ENCODE results near the gene RGL1. TPM values are rescaled to one million over a fixed set of nuclear protein-coding genes. Genes with fewer than 3 reads are reported as not detected.
"Not testable (repeated sequence)": the region's sequence is repeated elsewhere in the genome, so short reads cannot be mapped to it uniquely, and the experiment has no call there.

The RGL1 gene
- total RNA-seq, 1 donor: 24.6 TPM

- DNase-seq (ENCODE audit: insufficient read length, low spot score, missing footprints): no peak
- H3K27me3 ChIP-seq (ENCODE audit: insufficient read depth, low read length): no peaks in the 10 kb centered on the region
Observed at GRCh38 chr1:183760661-183761060, 44.3 kb upstream of the RGL1 start.

GRCh38 chr1:183761871-183762270 is 43.0 kb upstream of the RGL1 start:
- no peak overlapping the region for H3K4me2 ChIP-seq (ENCODE audit: insufficient read depth, low read length)
- H3K36me3 ChIP-seq (ENCODE audit: insufficient read depth, low read length): no peaks in the 10 kb centered on the region
- no peak for TF ChIP-seq CTCF (IDR thresholded peaks at IDR 0.05; ENCODE audit: extremely low read depth, low read depth, low read length)
- H3K9me3 ChIP-seq (ENCODE audit: low read depth, low read length): peaks cover 2% of the 10 kb centered on the region
- no peak overlapping the region for H2AFZ ChIP-seq (ENCODE audit: low read length)
- H3K27ac ChIP-seq (ENCODE audit: low read depth, low read length): no peak overlapping the region
- H3K4me3 ChIP-seq (ENCODE audit: insufficient read depth, low read length): no peak overlapping the region
- no peaks in the 10 kb centered on the region for H3K27me3 ChIP-seq (ENCODE audit: insufficient read depth, low read length)
- H4K20me1 ChIP-seq (ENCODE audit: insufficient read depth, low read length): no peaks in the 10 kb centered on the region
- no peaks in the 10 kb centered on the region for H3K79me2 ChIP-seq (ENCODE audit: insufficient read depth, low read length)
- no peak for DNase-seq (ENCODE audit: insufficient read length, low spot score, missing footprints)
- peaks cover 10% of the 10 kb centered on the region for H3K4me1 ChIP-seq (ENCODE audit: insufficient read depth, low read length)

More at GRCh38 chr1:183760661-183761060, 44.3 kb upstream of the RGL1 start:
- Histone ChIP-seq H2AFZ (ENCODE audit: low read length) (no peak overlapping the region), H3K4me1 (ENCODE audit: insufficient read depth, low read length) (peaks cover 16% of the 10 kb centered on the region), H3K79me2 (ENCODE audit: insufficient read depth, low read length) (no peaks in the 10 kb centered on the region), H3K4me3 (ENCODE audit: insufficient read depth, low read length) (no peak overlapping the region), H3K4me2 (ENCODE audit: insufficient read depth, low read length) (no peak overlapping the region), H3K36me3 (ENCODE audit: insufficient read depth, low read length) (no peaks in the 10 kb centered on the region), H3K27ac (ENCODE audit: low read depth, low read length) (no peak overlapping the region), H3K9me3 (ENCODE audit: low read depth, low read length) (peaks cover 2% of the 10 kb centered on the region), H4K20me1 (ENCODE audit: insufficient read depth, low read length) (no peaks in the 10 kb centered on the region)
- TF ChIP-seq CTCF (IDR thresholded peaks at IDR 0.05; ENCODE audit: extremely low read depth, low read depth, low read length): no peak

DNA sequence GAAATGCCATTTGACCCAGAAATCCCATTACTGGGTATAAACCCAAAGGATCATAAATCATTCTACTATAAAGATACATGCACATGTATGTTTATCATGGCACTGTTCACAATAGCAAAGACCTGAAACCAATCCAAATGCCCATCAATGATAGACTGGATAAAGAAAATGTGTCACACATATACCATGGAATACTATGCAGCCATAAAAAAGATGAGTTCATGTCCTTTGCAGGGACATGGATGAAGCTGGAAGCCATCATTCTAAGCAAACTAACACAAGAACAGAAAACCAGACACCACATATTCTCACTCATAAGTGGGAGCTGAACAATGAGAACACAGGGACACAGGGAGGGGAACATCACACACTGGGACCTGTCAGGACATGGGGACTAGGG is 42.1 kb upstream of the RGL1 start:
- not testable (repeated sequence) for H3K27ac ChIP-seq (ENCODE audit: low read depth, low read length)

DNA sequence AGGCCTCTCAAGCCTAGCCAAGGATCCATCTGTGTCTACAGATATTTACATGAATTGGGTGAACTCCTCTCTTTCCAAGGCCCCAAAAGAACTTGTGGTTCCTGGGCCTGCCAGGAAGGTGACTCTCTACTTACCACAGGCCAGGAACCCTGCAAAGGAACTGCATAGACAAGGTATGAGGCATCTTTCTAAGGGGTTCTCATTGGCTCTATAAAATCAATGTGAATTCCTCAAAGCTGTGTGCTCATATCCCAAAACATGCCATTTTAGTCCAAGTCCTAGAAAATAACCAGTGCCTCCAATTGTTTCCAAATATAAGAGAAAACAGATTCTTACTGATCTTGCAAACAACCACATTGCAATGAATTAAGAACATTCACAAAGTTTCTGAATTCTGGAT is 39.9 kb upstream of the RGL1 start:
- Histone ChIP-seq H3K4me2 (ENCODE audit: insufficient read depth, low read length) (no peak overlapping the region), H4K20me1 (ENCODE audit: insufficient read depth, low read length) (no peaks in the 10 kb centered on the region), H3K27me3 (ENCODE audit: insufficient read depth, low read length) (no peaks in the 10 kb centered on the region), H3K4me1 (ENCODE audit: insufficient read depth, low read length) (no peaks in the 10 kb centered on the region), H3K27ac (ENCODE audit: low read depth, low read length) (no peak overlapping the region), H3K36me3 (ENCODE audit: insufficient read depth, low read length) (no peaks in the 10 kb centered on the region), H3K9me3 (ENCODE audit: low read depth, low read length) (peaks cover 2% of the 10 kb centered on the region), H3K79me2 (ENCODE audit: insufficient read depth, low read length) (no peaks in the 10 kb centered on the region), H3K4me3 (ENCODE audit: insufficient read depth, low read length) (no peak overlapping the region), H2AFZ (ENCODE audit: low read length) (no peak overlapping the region)
- TF ChIP-seq CTCF (IDR thresholded peaks at IDR 0.05; ENCODE audit: extremely low read depth, low read depth, low read length): no peak
- no peak for DNase-seq (ENCODE audit: insufficient read length, low spot score, missing footprints)

More for the DNA sequence above, 42.1 kb upstream of the RGL1 start:
- not testable (repeated sequence) for H4K20me1 ChIP-seq (ENCODE audit: insufficient read depth, low read length); H3K79me2 ChIP-seq (ENCODE audit: insufficient read depth, low read length); H3K4me2 ChIP-seq (ENCODE audit: insufficient read depth, low read length); H3K9me3 ChIP-seq (ENCODE audit: low read depth, low read length); H3K4me3 ChIP-seq (ENCODE audit: insufficient read depth, low read length); H3K36me3 ChIP-seq (ENCODE audit: insufficient read depth, low read length); H3K27me3 ChIP-seq (ENCODE audit: insufficient read depth, low read length); H2AFZ ChIP-seq (ENCODE audit: low read length); DNase-seq (ENCODE audit: insufficient read length, low spot score, missing footprints); H3K4me1 ChIP-seq (ENCODE audit: insufficient read depth, low read length)
